ENCODE measurements around the gene ADAMTSL2. TPM values are rescaled to one million over a fixed set of nuclear protein-coding genes. Genes with fewer than 3 reads are reported as not detected.

Gene ADAMTSL2
- total RNA-seq, 1 experiment from 2014 or later = not detected

GRCh38 chr9:133612051-133612450 lies 77.5 kb downstream of the ADAMTSL2 start:
- BruUV-seq (replicated peaks) = no TSS peak
- ChIA-PET CTCF (no interaction called here), POLR2A (no interaction called here)
- Mint-ChIP-seq H3K9me3 (ENCODE audit: unreplicated experiment) (no peaks in the 10 kb centered on the region), H3K4me1 (ENCODE audit: insufficient read depth, unreplicated experiment) (no peaks in the 10 kb centered on the region), H3K36me3 (ENCODE audit: insufficient read depth, unreplicated experiment) (no peaks in the 10 kb centered on the region), H3K27me3 (ENCODE audit: insufficient read depth, unreplicated experiment) (peaks cover 89% of the 10 kb centered on the region), H3K4me3 (ENCODE audit: unreplicated experiment) (no peak overlapping the region), H3K27ac (ENCODE audit: low read depth, unreplicated experiment) (no peak overlapping the region)
- TF ChIP-seq, protein P1, sequence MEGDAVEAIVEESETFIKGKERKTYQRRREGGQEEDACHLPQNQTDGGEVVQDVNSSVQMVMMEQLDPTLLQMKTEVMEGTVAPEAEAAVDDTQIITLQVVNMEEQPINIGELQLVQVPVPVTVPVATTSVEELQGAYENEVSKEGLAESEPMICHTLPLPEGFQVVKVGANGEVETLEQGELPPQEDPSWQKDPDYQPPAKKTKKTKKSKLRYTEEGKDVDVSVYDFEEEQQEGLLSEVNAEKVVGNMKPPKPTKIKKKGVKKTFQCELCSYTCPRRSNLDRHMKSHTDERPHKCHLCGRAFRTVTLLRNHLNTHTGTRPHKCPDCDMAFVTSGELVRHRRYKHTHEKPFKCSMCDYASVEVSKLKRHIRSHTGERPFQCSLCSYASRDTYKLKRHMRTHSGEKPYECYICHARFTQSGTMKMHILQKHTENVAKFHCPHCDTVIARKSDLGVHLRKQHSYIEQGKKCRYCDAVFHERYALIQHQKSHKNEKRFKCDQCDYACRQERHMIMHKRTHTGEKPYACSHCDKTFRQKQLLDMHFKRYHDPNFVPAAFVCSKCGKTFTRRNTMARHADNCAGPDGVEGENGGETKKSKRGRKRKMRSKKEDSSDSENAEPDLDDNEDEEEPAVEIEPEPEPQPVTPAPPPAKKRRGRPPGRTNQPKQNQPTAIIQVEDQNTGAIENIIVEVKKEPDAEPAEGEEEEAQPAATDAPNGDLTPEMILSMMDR (IDR thresholded peaks at IDR 0.05; ENCODE audit: unreplicated experiment) = no peak
- DNase-seq (ENCODE audit: unreplicated experiment) = no peak
- intact Hi-C loops (cut with micrococcal nuclease) = no loop called here

- TF ChIP-seq, protein P1 (IDR thresholded peaks at IDR 0.05; ENCODE audit: unreplicated experiment) = no peak
- Mint-ChIP-seq H3K4me1 (ENCODE audit: insufficient read depth, unreplicated experiment) (no peaks in the 10 kb centered on the region), H3K4me3 (ENCODE audit: unreplicated experiment) (no peak overlapping the region), H3K27ac (ENCODE audit: low read depth, unreplicated experiment) (no peak overlapping the region), H3K36me3 (ENCODE audit: insufficient read depth, unreplicated experiment) (no peaks in the 10 kb centered on the region), H3K9me3 (ENCODE audit: unreplicated experiment) (no peaks in the 10 kb centered on the region), H3K27me3 (ENCODE audit: insufficient read depth, unreplicated experiment) (peaks cover 84% of the 10 kb centered on the region)
- POLR2A ChIA-PET = interaction anchor here (0.6 kb wide), 1 partner anchor 40 kb away, joined by 3 read pairs; no protein-coding TSS in a partner anchor
- CTCF ChIA-PET = interaction anchor here (0.6 kb wide), 1 partner anchor 140 kb away, joined by 4 read pairs; no protein-coding TSS in a partner anchor
- DNase-seq (ENCODE audit: unreplicated experiment) = no peak
- intact Hi-C loops (cut with micrococcal nuclease) = no loop called here
- no TSS peak for BruUV-seq (replicated peaks)
Observed at GRCh38 chr9:133612816-133613215, 78.3 kb downstream of the ADAMTSL2 start.

DNA sequence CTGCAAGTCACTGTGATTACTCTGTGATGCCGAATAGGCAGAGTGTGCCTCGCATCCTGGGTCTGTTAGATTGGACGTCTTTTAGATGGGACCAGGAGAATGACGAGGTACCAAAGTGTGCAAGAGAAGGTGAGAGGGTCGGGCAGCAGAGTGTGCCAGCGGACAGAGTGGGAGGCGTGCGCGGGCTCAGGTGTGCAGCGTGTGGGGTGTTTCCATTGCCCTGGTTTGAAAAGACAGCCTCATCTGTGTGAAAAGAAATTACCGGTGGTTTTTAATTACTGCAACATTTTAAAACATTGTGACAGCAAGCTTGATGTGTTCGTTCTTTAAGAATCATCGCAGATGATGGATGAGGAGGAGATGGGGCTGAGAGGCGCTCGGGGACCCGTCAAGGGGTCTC lies 78.9 kb downstream of the ADAMTSL2 start:
- BruUV-seq (replicated peaks) = no TSS peak
- H3K4me1 Mint-ChIP-seq (ENCODE audit: insufficient read depth, unreplicated experiment) = no peaks in the 10 kb centered on the region
- no peak overlapping the region for H3K27ac Mint-ChIP-seq (ENCODE audit: low read depth, unreplicated experiment)
- no peaks in the 10 kb centered on the region for H3K36me3 Mint-ChIP-seq (ENCODE audit: insufficient read depth, unreplicated experiment)
- intact Hi-C loops (cut with micrococcal nuclease) = no loop called here
- H3K27me3 Mint-ChIP-seq (ENCODE audit: insufficient read depth, unreplicated experiment) = peaks cover 84% of the 10 kb centered on the region
- TF ChIP-seq, protein P1 (IDR thresholded peaks at IDR 0.05; ENCODE audit: unreplicated experiment) = no peak
- POLR2A ChIA-PET = no interaction called here
- CTCF ChIA-PET = no interaction called here
- DNase-seq (ENCODE audit: unreplicated experiment) = no peak
- no peaks in the 10 kb centered on the region for H3K9me3 Mint-ChIP-seq (ENCODE audit: unreplicated experiment)
- no peak overlapping the region for H3K4me3 Mint-ChIP-seq (ENCODE audit: unreplicated experiment)

DNA sequence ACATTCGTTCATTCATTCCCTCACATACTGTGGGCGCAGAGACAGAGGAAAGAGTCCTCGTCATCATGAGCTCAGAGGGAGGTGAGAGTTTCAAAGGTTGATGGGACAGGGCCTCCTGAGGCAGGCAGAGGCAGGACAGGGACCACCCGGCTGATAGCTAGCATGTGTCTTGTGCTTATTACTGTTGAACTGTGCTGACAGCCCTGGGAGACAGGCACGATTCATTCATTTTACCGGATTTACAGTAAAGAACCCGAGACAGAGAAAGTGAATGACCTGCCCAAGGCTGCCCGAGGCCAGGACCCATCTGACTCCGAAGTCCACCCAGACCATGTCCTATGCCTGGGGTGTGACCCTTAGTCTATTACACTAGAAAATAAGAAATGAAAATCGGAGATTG lies 79.6 kb downstream of the ADAMTSL2 start:
- Mint-ChIP-seq H3K27ac (ENCODE audit: low read depth, unreplicated experiment) (no peak overlapping the region), H3K9me3 (ENCODE audit: unreplicated experiment) (no peaks in the 10 kb centered on the region), H3K4me1 (ENCODE audit: insufficient read depth, unreplicated experiment) (no peaks in the 10 kb centered on the region), H3K4me3 (ENCODE audit: unreplicated experiment) (no peak overlapping the region), H3K27me3 (ENCODE audit: insufficient read depth, unreplicated experiment) (peaks cover 87% of the 10 kb centered on the region), H3K36me3 (ENCODE audit: insufficient read depth, unreplicated experiment) (no peaks in the 10 kb centered on the region)
- intact Hi-C loops (cut with micrococcal nuclease) = no loop called here
- TF ChIP-seq, protein P1 (IDR thresholded peaks at IDR 0.05; ENCODE audit: unreplicated experiment) = no peak
- ChIA-PET CTCF (no interaction called here), POLR2A (no interaction called here)
- no peak for DNase-seq (ENCODE audit: unreplicated experiment)
- BruUV-seq (replicated peaks) = no TSS peak

All from MCF 10A (cell line).